Endothelial cell of umbilical vein (primary cell): ENCODE data around the gene LAMC1. TPM values are rescaled to one million over a fixed set of nuclear protein-coding genes. Genes with fewer than 3 reads are reported as not detected.

Source experiments
- BruUV-seq: library from RNA; stranded (reverse); fragments of 400-500 nt; replicated peaks from 2 replicates; lab custom pipeline; 2021; lab: Mats Ljungman, UMichigan
- CTCF ChIA-PET: fragments of 300-600, 350-600 bp; sonication (Branson Sonifier 250); formaldehyde crosslinking; loops from one replicate; lab custom pipeline; 2021; ENCODE audit warnings: antibody characterized with exemption, inconsistent platforms; lab: Charles Lee
- POLR2A ChIA-PET: fragments of 300-600, 350-600 bp; sonication (Branson Sonifier 250); formaldehyde crosslinking; loops from one replicate; lab custom pipeline; 2021; ENCODE audit warnings: antibody characterized with exemption, inconsistent platforms; lab: Charles Lee
- DNase-seq: peaks from one replicate; pipeline ENCODE4 v3.0.0-alpha.2; 2011; ENCODE audit warnings: low read depth, low spot score
- FAIRE-seq: peaks from 2 replicates; lab custom pipeline; 2011; peaks lifted over from hg19 to GRCh38; lab: Jason Lieb, UNC
- H2AFZ ChIP-seq: 2 replicates; pipeline ENCODE4 v1.6.0; 2012; ENCODE audit warnings: low read depth, low read length, control low read depth, inconsistent platforms
- H3K27ac ChIP-seq: 2 replicates; pipeline ENCODE4 v1.5.1; 2011; ENCODE audit warnings: low read depth, mild to moderate bottlenecking, control low read depth, low read length, moderate library complexity; ENCODE audit not compliant: insufficient read depth
- H3K27me3 ChIP-seq, 2 experiments: 2 replicates each; pipeline versions ENCODE4 v1.6.0 to v1.6.1; 2011; ENCODE audit warnings: low read length in 2 of 2, mixed read lengths in 1 of 2; ENCODE audit not compliant: control insufficient read depth in 2 of 2, insufficient read depth in 2 of 2
- H3K36me3 ChIP-seq, 2 experiments: 2 replicates in 1 of 2; 3 replicates in 1 of 2; pipeline ENCODE4 v1.5.1; 2011; ENCODE audit warnings: low read length in 2 of 2, mild to moderate bottlenecking in 1 of 2, moderate library complexity in 1 of 2; ENCODE audit not compliant: control insufficient read depth in 2 of 2, insufficient read depth in 2 of 2; ENCODE audit errors: extremely low read depth in 1 of 2
- H3K4me1 ChIP-seq: 3 replicates; pipeline ENCODE4 v1.5.1; 2011; ENCODE audit warnings: mild to moderate bottlenecking, low read length; ENCODE audit not compliant: control insufficient read depth, insufficient read depth; ENCODE audit errors: extremely low read depth
- H3K4me2 ChIP-seq: 2 replicates; pipeline ENCODE4 v1.6.1; 2011; ENCODE audit warnings: low read length, control low read depth, mixed read lengths; ENCODE audit not compliant: insufficient read depth
- H3K4me3 ChIP-seq, 3 experiments: fragments of 200-600 bp in 1 of 3; sonication (generic), shearing (Covaris generic) in 1 of 3; replicated peaks in 1 of 3; 2 replicates each; pipeline ENCODE4 v1.5.1; 2011 to 2016; ENCODE audit warnings: control low read depth in 3 of 3, low read length in 3 of 3, mild to moderate bottlenecking in 2 of 3, inconsistent platforms in 1 of 3, low read depth in 1 of 3, moderate library complexity in 1 of 3; ENCODE audit not compliant: insufficient read depth in 1 of 3
- H3K79me2 ChIP-seq: 2 replicates; pipeline ENCODE4 v1.6.0; 2012; ENCODE audit warnings: low read length, inconsistent platforms; ENCODE audit not compliant: control insufficient read depth, insufficient read depth
- H3K9ac ChIP-seq: replicated peaks from 2 replicates; pipeline ENCODE3; 2011; ENCODE audit warnings: low read length, control low read depth; ENCODE audit not compliant: insufficient read depth; ENCODE audit errors: extremely low read depth
- H3K9me1 ChIP-seq: replicated peaks from 3 replicates; pipeline ENCODE4 v1.6.0; 2011; ENCODE audit warnings: mild to moderate bottlenecking, low read length; ENCODE audit not compliant: control insufficient read depth, insufficient read depth; ENCODE audit errors: extremely low read depth
- H3K9me3 ChIP-seq: replicated peaks from 2 replicates; pipeline ENCODE4 v1.5.1; 2012; ENCODE audit warnings: low read length, inconsistent platforms; ENCODE audit not compliant: control insufficient read depth, insufficient read depth
- H4K20me1 ChIP-seq: replicated peaks from 2 replicates; pipeline ENCODE3; 2011; ENCODE audit warnings: mild to moderate bottlenecking, low read length; ENCODE audit not compliant: control insufficient read depth, insufficient read depth; ENCODE audit errors: extremely low read depth
- EZH2 ChIP-seq: IDR thresholded peaks from 2 replicates; pipeline ENCODE4 v1.6.1; 2012; ENCODE audit warnings: borderline replicate concordance, low read depth, mild to moderate bottlenecking, moderate library complexity, low read length, inconsistent platforms; ENCODE audit not compliant: severe bottlenecking
- FOS ChIP-seq: IDR thresholded peaks from 2 replicates; pipeline ENCODE4 v1.6.1; 2011; ENCODE audit warnings: mild to moderate bottlenecking, low read length, moderate library complexity, borderline replicate concordance; ENCODE audit not compliant: insufficient read depth
- GATA2 ChIP-seq: IDR thresholded peaks from 2 replicates; pipeline ENCODE4 v1.7.0; 2011; ENCODE audit warnings: low read depth, mild to moderate bottlenecking, moderate library complexity, mixed read lengths, low read length; ENCODE audit not compliant: insufficient read length, insufficient read depth
- JUN ChIP-seq: IDR thresholded peaks from 2 replicates; pipeline ENCODE4 v1.6.1; 2011; ENCODE audit warnings: borderline replicate concordance, low read depth; ENCODE audit not compliant: insufficient read length, insufficient read depth
- MYC ChIP-seq: IDR thresholded peaks from one replicate; pipeline ENCODE4 v1.6.1; 2011; ENCODE audit warnings: mild to moderate bottlenecking, low read depth, low read length
- POLR2A ChIP-seq: IDR thresholded peaks from 2 replicates; pipeline ENCODE4 v1.6.1; 2012; ENCODE audit warnings: low read depth, mild to moderate bottlenecking, control low read depth, low read length
- POLR2AphosphoS5 ChIP-seq: IDR thresholded peaks from 2 replicates; pipeline ENCODE4 v1.6.1; 2012; ENCODE audit warnings: low read depth, mild to moderate bottlenecking, control low read depth, low read length, moderate library complexity; ENCODE audit not compliant: insufficient read depth
- dilution Hi-C: fragments of 300-500 bp; cut with MboI; formaldehyde crosslinking; loops from one replicate; pipeline ENCODE4 v1.15.0; 2019; ENCODE audit warnings: low sequenced_read_pairs; ENCODE audit not compliant: extremely low pct_ligation_motif_present
- intact Hi-C: fragments of 100-400 bp; cut with micrococcal nuclease; formaldehyde crosslinking; loops from one replicate; pipeline ENCODE4 v1.10.0; 2022
- polyA plus RNA-seq, 4 experiments: library from polyadenylated mRNA; depleted of rRNA in 3 of 4; stranded (reverse) in 3 of 4; unstranded in 1 of 4; fragments of >200 nt; gene quantifications; 2 replicates each; pipeline versions ENCODE4 v1.2.1 to v1.2.3, GENCODE V29; 2011 to 2012; ENCODE audit warnings: missing spikeins in 1 of 4
- total RNA-seq: library from RNA; stranded (reverse); gene quantifications from 2 replicates; pipeline ENCODE4 v1.2.3, GENCODE V29; 2021
- TF ChIP-seq, protein P1 (sequence below), 2 donors: IDR thresholded peaks; 1 replicate in 1 of 2; 2 replicates in 1 of 2; pipeline ENCODE4 v1.5.1; 2011; ENCODE audit warnings: low read length in 2 of 2, mild to moderate bottlenecking in 2 of 2, moderate library complexity in 2 of 2, control low read depth in 1 of 2, inconsistent platforms in 1 of 2, low read depth in 1 of 2; ENCODE audit not compliant: insufficient read depth in 1 of 2; ENCODE audit errors: extremely low read depth in 1 of 2
- TF ChIP-seq, protein P2 (sequence below): IDR thresholded peaks from 2 replicates; pipeline ENCODE4 v1.6.1; 2011; ENCODE audit not compliant: insufficient read depth, insufficient read length

The LAMC1 gene
- total and polyA plus RNA-seq, 2 donors (not counting 3 experiments of a cell fraction or from before 2014, with no cell fraction given) = 92.5 to 216 TPM

GRCh38 chr1:183144752-183145151 is 121.5 kb downstream of the LAMC1 start:
- Histone ChIP-seq H3K9ac (no peak overlapping the region), H3K4me3 (no peak overlapping the region), H4K20me1 (no peaks in the 10 kb centered on the region), H3K4me2 (no peak overlapping the region), H2AFZ (no peak overlapping the region), H3K27me3 (no peaks in the 10 kb centered on the region), H3K9me1 (no peaks in the 10 kb centered on the region), H3K36me3 (peaks cover 10 to 25% of the 10 kb centered on the region in 2 experiments), H3K79me2 (no peaks in the 10 kb centered on the region), H3K27ac (no peak overlapping the region), H3K9me3 (no peaks in the 10 kb centered on the region), H3K4me1 (peaks cover 10% of the 10 kb centered on the region)
- ChIA-PET POLR2A (no interaction called here), CTCF (interaction anchor here (3.1 to 3.2 kb wide), 2 partner anchors 83 to 90 kb away, joined by 13 to 16 read pairs; no protein-coding TSS in a partner anchor)
- DNase-seq (no peak), FAIRE-seq (no peak)
- intact Hi-C loops (no loop called here), dilution Hi-C loops (no loop called here)
- BruUV-seq = no TSS peak
- TF ChIP-seq GATA2 (no peak), EZH2 (no peak), FOS (no peak), POLR2A (no peak), JUN (no peak), POLR2AphosphoS5 (no peak), MYC (no peak)
- TF ChIP-seq, protein P1, sequence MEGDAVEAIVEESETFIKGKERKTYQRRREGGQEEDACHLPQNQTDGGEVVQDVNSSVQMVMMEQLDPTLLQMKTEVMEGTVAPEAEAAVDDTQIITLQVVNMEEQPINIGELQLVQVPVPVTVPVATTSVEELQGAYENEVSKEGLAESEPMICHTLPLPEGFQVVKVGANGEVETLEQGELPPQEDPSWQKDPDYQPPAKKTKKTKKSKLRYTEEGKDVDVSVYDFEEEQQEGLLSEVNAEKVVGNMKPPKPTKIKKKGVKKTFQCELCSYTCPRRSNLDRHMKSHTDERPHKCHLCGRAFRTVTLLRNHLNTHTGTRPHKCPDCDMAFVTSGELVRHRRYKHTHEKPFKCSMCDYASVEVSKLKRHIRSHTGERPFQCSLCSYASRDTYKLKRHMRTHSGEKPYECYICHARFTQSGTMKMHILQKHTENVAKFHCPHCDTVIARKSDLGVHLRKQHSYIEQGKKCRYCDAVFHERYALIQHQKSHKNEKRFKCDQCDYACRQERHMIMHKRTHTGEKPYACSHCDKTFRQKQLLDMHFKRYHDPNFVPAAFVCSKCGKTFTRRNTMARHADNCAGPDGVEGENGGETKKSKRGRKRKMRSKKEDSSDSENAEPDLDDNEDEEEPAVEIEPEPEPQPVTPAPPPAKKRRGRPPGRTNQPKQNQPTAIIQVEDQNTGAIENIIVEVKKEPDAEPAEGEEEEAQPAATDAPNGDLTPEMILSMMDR (IDR thresholded peaks at IDR 0.05; ENCODE audit: extremely low read depth in 1 of 2, insufficient read depth in 1 of 2, low read depth in 1 of 2, low read length in 2 of 2) = no peak
- TF ChIP-seq, protein P2, sequence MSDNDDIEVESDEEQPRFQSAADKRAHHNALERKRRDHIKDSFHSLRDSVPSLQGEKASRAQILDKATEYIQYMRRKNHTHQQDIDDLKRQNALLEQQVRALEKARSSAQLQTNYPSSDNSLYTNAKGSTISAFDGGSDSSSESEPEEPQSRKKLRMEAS = no peak
